Common myeloid progenitor, CD34-positive (primary cell): ENCODE data around the gene ANGPTL8.

Source experiments
- CTCF ChIA-PET: fragments of 350-600 bp; sonication (Branson Sonifier 250); formaldehyde crosslinking; loops from one replicate; lab custom pipeline; 2021; ENCODE audit warnings: antibody characterized with exemption; lab: Charles Lee
- POLR2A ChIA-PET: fragments of 350-600 bp; sonication (Branson Sonifier 250); formaldehyde crosslinking; loops from one replicate; lab custom pipeline; 2021; ENCODE audit warnings: antibody characterized with exemption; lab: Charles Lee
- DNase-seq, 3 donors: peaks; one replicate each; pipeline versions ENCODE4 v3.0.0 to v3.0.0-alpha.2; 2013
- H3K27ac ChIP-seq, 2 experiments: 1 replicate in 1 of 2; 2 replicates in 1 of 2; pipeline ENCODE4 v1.7.0; 2013; ENCODE audit warnings: inconsistent platforms in 2 of 2, low read length in 2 of 2, mild to moderate bottlenecking in 2 of 2, low read depth in 1 of 2, moderate library complexity in 1 of 2; ENCODE audit not compliant: severe bottlenecking in 2 of 2, insufficient read depth in 1 of 2, poor library complexity in 1 of 2
- H3K27me3 ChIP-seq, 5 experiments: replicated peaks in 2 of 5; 1 replicate in 3 of 5; 2 replicates in 2 of 5; pipeline versions ENCODE4 v1.6.1 to v1.7.0; 2013; ENCODE audit warnings: low read length in 4 of 5, mild to moderate bottlenecking in 2 of 5, moderate library complexity in 2 of 5, inconsistent platforms in 1 of 5; ENCODE audit not compliant: insufficient read depth in 5 of 5, control insufficient read depth in 4 of 5
- H3K36me3 ChIP-seq, 4 experiments: 1 replicate in 2 of 4; 2 replicates in 2 of 4; pipeline versions ENCODE4 v1.6.1 to v1.7.0; 2013; ENCODE audit warnings: low read length in 3 of 4, control low read depth in 1 of 4, mild to moderate bottlenecking in 1 of 4; ENCODE audit not compliant: control insufficient read depth in 4 of 4, insufficient read depth in 4 of 4
- H3K4me1 ChIP-seq, 4 experiments: 1 replicate in 3 of 4; 2 replicates in 1 of 4; pipeline versions ENCODE4 v1.6.1 to v1.7.1; 2013; ENCODE audit warnings: low read length in 3 of 4, mild to moderate bottlenecking in 3 of 4, control low read depth in 1 of 4, inconsistent platforms in 1 of 4, moderate library complexity in 1 of 4; ENCODE audit not compliant: control insufficient read depth in 4 of 4, insufficient read depth in 4 of 4; ENCODE audit errors: control extremely low read depth in 1 of 4
- H3K4me3 ChIP-seq, 7 experiments: 1 replicate in 4 of 7; 2 replicates in 3 of 7; pipeline versions ENCODE4 v1.5.1 to v1.7.0; 2013; ENCODE audit warnings: mild to moderate bottlenecking in 7 of 7, low read length in 6 of 7, moderate library complexity in 6 of 7, inconsistent platforms in 2 of 7, low read depth in 2 of 7, control low read depth in 1 of 7; ENCODE audit not compliant: insufficient read depth in 4 of 7, control insufficient read depth in 1 of 7; ENCODE audit errors: extremely low read depth in 1 of 7
- H3K9me3 ChIP-seq, 5 experiments: 1 replicate in 4 of 5; 2 replicates in 1 of 5; pipeline versions ENCODE4 v1.6.1 to v1.7.1; 2013; ENCODE audit warnings: low read length in 4 of 5, mild to moderate bottlenecking in 2 of 5, inconsistent platforms in 1 of 5, low read depth in 1 of 5, moderate library complexity in 1 of 5; ENCODE audit not compliant: control insufficient read depth in 4 of 5, insufficient read depth in 2 of 5; ENCODE audit errors: control extremely low read depth in 1 of 5
- WGBS: methylation state at CpG from one replicate; pipeline ENCODE4 v1.1.5; 2013; ENCODE audit not compliant: insufficient coverage; 5-methylcytosine and 5-hydroxymethylcytosine counted together

The ANGPTL8 gene

DNA sequence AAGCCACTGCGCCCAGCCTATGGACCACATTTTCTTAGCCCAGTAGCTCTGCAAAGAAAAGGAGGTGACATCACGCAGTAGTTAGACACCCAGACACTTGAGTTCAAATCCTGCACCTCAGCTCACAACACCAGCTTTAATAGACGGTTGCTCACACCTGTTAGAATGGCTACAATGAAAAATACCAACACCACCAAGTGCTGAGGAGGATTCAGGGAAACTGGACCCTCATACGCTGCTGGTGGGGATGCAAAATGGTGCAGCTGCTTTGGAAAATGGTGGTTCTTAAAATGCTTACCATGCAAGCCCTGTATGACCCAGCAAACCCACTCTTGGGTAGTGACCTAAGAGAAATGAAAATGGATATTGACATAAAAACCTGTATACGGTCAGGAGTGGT, 34.6 kb downstream of the ANGPTL8 start:
- Histone ChIP-seq H3K4me1 (peaks cover 0 to 8% (median 6%) of the 10 kb centered on the region in 4 experiments), H3K27ac (no peak overlapping the region), H3K4me3 (no peak overlapping the region), H3K36me3 (no peaks in the 10 kb centered on the region), H3K27me3 (peaks cover 0 to 30% (median 10%) of the 10 kb centered on the region in 5 experiments), H3K9me3 (peaks cover 0 to 8% (median 0%) of the 10 kb centered on the region in 5 experiments)
- CTCF ChIA-PET, result interaction anchor here (1.8 to 2.4 kb wide), 2 partner anchors 13 to 30 kb away, joined by 8 to 9 read pairs; no protein-coding TSS in a partner anchor
- DNase-seq, result no peak
- WGBS, result 78% methylated on average over 5 of the region's 5 CpGs
- POLR2A ChIA-PET, result no interaction called here

DNA sequence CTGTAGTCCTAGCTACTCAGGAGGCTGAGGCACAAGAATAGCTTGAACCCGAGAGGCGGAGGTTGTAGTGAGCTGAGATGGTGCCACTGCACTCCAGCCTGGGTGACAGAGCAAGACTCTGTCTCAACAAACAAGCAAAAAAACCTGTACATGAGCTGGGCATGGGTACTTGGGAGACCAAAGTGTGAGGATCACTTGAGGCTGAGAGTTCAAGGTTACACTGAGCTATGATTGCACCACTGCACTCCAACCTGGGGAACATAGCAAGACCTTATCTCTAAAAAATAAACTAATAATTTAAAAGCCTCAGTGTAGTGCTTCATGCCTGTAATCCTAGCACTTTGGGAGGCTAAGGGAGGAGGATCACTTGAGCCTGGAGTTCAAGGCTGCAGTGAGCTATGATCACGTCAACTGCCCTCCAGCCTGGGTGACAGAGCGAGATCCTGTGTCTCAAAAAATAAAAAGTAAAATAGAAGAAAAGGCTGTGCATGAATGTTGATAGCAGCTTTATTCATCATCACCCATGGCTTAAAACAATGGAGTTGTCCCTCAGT, 35.2 kb downstream of the ANGPTL8 start:
- CTCF ChIA-PET, result interaction anchor here (1.8 to 2.4 kb wide), 2 partner anchors 12 to 31 kb away, joined by 8 to 9 read pairs; no protein-coding TSS in a partner anchor
- no peak for DNase-seq
- WGBS, result 0% methylated on average over 1 of the region's 4 CpGs

DNA sequence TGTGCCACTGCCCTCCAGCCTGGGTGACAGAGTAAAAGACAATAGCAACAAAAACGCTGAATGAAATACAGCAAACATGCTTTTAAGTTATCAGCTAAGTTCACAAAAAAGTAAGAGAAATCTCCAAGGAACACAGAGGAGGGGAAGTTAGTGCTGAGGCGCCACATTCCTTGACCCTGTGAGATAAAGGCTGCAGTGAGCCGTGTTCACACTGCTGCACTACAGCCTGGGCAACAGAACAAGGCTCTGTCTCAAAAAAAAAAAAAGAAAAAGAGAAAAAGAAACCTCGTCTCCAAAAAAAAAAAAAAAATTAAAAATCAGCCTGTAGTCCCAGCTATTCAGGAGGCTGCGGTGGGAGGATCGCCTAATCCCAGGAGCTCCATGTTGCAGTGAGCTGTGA, 39.3 kb downstream of the ANGPTL8 start:
- POLR2A ChIA-PET, result interaction anchor here (0.6 kb wide), 1 partner anchor 879 kb away, joined by 3 read pairs; no protein-coding TSS in a partner anchor
- peaks cover 0 to 48% (median 14%) of the 10 kb centered on the region in 5 experiments for H3K27me3 ChIP-seq
- CTCF ChIA-PET, result interaction anchor here (1.2 kb wide), 1 partner anchor 11 kb away, joined by 4 read pairs; no protein-coding TSS in a partner anchor

More for the DNA sequence above, 35.2 kb downstream of the ANGPTL8 start:
- Histone ChIP-seq H3K9me3 (peaks cover 0 to 12% (median 0%) of the 10 kb centered on the region in 5 experiments), H3K36me3 (no peaks in the 10 kb centered on the region), H3K27ac (no peak overlapping the region), H3K27me3 (peaks cover 0 to 30% (median 10%) of the 10 kb centered on the region in 5 experiments), H3K4me3 (no peak overlapping the region), H3K4me1 (peaks cover 3 to 7% (median 6%) of the 10 kb centered on the region in 4 experiments)
- POLR2A ChIA-PET, result no interaction called here

GRCh38 chr19:11279505-11280236, 40.3 kb downstream of the ANGPTL8 start:
- ChIA-PET POLR2A (no interaction called here), CTCF (interaction anchor here (1.0 kb wide), 2 partner anchors 10 to 14 kb away, joined by 3 read pairs; no protein-coding TSS in a partner anchor)
- H3K36me3 ChIP-seq, result no peaks in the 10 kb centered on the region
- H3K4me1 ChIP-seq, result peaks cover 7 to 13% (median 11%) of the 10 kb centered on the region in 4 experiments
- H3K27me3 ChIP-seq, result peaks cover 0 to 49% (median 12%) of the 10 kb centered on the region in 5 experiments
- peak overlapping the region in 1 of 7 experiments; percentile 49 for H3K4me3 ChIP-seq
- H3K9me3 ChIP-seq, result peaks cover 0 to 9% (median 0%) of the 10 kb centered on the region in 5 experiments
- 29% methylated on average over 2 of the region's 5 CpGs for WGBS
- H3K27ac ChIP-seq, result no peak overlapping the region
- DNase-seq, result peak; percentile 89 to 94 (median 94)

More for the DNA sequence above, 39.3 kb downstream of the ANGPTL8 start:
- Histone ChIP-seq H3K36me3 (no peaks in the 10 kb centered on the region), H3K9me3 (peaks cover 0 to 12% (median 0%) of the 10 kb centered on the region in 5 experiments), H3K27ac (no peak overlapping the region), H3K4me3 (no peak overlapping the region), H3K4me1 (peaks cover 7 to 13% (median 11%) of the 10 kb centered on the region in 4 experiments)
- 33% methylated on average over 1 of the region's 6 CpGs for WGBS
- peak in 1 of 3 donors; percentile 38 for DNase-seq

DNA sequence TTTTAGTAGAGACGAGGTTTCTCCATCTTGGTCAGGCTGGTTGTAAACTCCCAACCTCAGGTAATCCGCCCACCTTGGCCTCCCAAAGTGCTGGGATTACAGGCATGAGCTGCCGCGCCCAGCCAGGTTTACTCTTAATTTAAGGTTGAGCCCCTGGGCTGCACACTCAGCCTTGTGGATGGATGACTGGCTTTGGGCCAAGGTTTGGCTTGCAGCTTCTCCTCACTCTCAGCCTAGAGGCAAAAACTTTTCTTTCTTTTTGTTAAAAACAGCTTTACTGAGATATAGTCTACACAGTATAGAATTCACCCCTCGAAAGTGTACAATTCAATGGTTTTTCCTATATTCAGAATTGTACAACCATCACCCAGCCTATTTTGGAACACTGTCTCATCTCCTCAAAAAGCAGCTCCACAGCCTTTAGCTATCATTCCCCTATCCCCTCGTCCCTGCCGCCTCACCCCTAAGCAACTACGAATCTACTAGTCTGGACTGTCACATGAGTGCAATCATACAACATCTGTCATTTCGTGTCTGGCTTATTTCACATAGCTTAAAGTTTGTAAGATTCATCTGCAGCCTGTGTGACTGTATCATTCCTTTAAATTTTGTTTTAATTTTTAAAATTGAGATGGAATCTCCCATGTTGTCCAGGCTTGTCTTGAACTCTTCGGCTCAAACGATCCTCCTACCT, 42.1 kb downstream of the ANGPTL8 start:
- Histone ChIP-seq H3K4me1 (peaks cover 7 to 14% (median 11%) of the 10 kb centered on the region in 4 experiments), H3K36me3 (no peaks in the 10 kb centered on the region), H3K4me3 (no peak overlapping the region), H3K27ac (no peak overlapping the region), H3K9me3 (peaks cover 0 to 9% (median 0%) of the 10 kb centered on the region in 5 experiments), H3K27me3 (peaks cover 0 to 39% (median 12%) of the 10 kb centered on the region in 5 experiments)
- POLR2A ChIA-PET, result interaction anchor here (1.0 kb wide), 1 partner anchor 9 kb away, joined by 3 read pairs; no protein-coding TSS in a partner anchor
- DNase-seq, result no peak
- WGBS, result 91% methylated on average over 9 of the region's 11 CpGs
- CTCF ChIA-PET, result interaction anchor here (1.0 to 1.3 kb wide), 2 partner anchors 11 to 35 kb away, joined by 3 read pairs; no protein-coding TSS in a partner anchor

DNA sequence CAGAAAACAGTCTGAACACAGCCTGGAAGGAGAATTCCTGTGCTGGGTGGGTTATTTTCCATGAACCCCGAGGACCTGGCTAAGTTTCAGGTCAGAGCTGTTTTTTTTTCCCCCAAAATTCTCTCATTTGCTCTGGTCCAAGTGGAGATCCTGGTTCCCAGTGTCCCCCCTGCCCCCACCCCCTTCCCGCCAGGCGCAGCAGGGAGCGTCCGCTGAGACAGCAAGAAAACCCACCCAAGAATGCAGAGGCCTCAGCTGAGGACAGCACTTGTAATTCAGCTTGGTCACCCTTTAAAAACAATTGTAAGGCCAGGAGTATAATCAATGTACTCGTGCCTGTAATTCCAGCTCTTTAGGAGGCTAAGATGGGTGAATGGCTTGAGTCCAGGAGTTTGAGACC, 45.1 kb downstream of the ANGPTL8 start:
- H3K9me3 ChIP-seq, result peaks cover 0 to under 1% (median 0%) of the 10 kb centered on the region in 5 experiments
- POLR2A ChIA-PET, result no interaction called here
- 93% methylated on average over 5 of the region's 6 CpGs for WGBS
- H3K4me3 ChIP-seq, result no peak overlapping the region
- CTCF ChIA-PET, result interaction anchor here (0.6 to 4.5 kb wide), 2 partner anchors 34 to 42 kb away, joined by 4 to 27 read pairs; no protein-coding TSS in a partner anchor
- no peak overlapping the region for H3K27ac ChIP-seq
- DNase-seq, result no peak
- H3K27me3 ChIP-seq, result peaks cover 0 to 28% (median 10%) of the 10 kb centered on the region in 5 experiments
- H3K36me3 ChIP-seq, result no peaks in the 10 kb centered on the region
- H3K4me1 ChIP-seq, result peaks cover 4 to 14% (median 6%) of the 10 kb centered on the region in 4 experiments
